NK-92 (cell line): Measurements from ENCODE around the gene SH3GL2.

Experiments
- DNase-seq: peaks from one replicate; lab custom pipeline; 2025; ENCODE audit not compliant: unreplicated experiment; lab: John Stamatoyannopoulos, UW

The SH3GL2 gene

GRCh38 chr9:17609312-17610005, 30.6 kb downstream of the SH3GL2 start:
- DNase-seq: no peak

GRCh38 chr9:17611342-17611741, 32.5 kb downstream of the SH3GL2 start:
- no peak for DNase-seq

- DNase-seq: no peak
Observed at GRCh38 chr9:17611917-17612316, 33.1 kb downstream of the SH3GL2 start.

GRCh38 chr9:17613758-17614157, 34.9 kb downstream of the SH3GL2 start:
- DNase-seq: no peak

GRCh38 chr9:17614250-17614649, 35.4 kb downstream of the SH3GL2 start:
- no peak for DNase-seq

GRCh38 chr9:17614903-17615302, 36.0 kb downstream of the SH3GL2 start:
- no peak for DNase-seq

- no peak for DNase-seq
Observed at GRCh38 chr9:17622141-17622540, 43.3 kb downstream of the SH3GL2 start.

- no peak for DNase-seq
Observed at GRCh38 chr9:17622749-17623148, 43.9 kb downstream of the SH3GL2 start.

GRCh38 chr9:17623965-17624364, 45.1 kb downstream of the SH3GL2 start:
- no peak for DNase-seq

GRCh38 chr9:17624571-17624970, 45.7 kb downstream of the SH3GL2 start:
- DNase-seq: no peak

GRCh38 chr9:17625644-17626388, 47.0 kb downstream of the SH3GL2 start:
- DNase-seq: no peak

- no peak for DNase-seq
Observed at GRCh38 chr9:17627641-17628040, 48.8 kb downstream of the SH3GL2 start.

- DNase-seq: no peak
Observed at GRCh38 chr9:17628624-17629023, 49.8 kb downstream of the SH3GL2 start.

GRCh38 chr9:17630531-17630949, 51.7 kb downstream of the SH3GL2 start:
- no peak for DNase-seq

- no peak for DNase-seq
Observed at GRCh38 chr9:17631396-17631795, 52.5 kb downstream of the SH3GL2 start.

GRCh38 chr9:17632994-17633393, 54.1 kb downstream of the SH3GL2 start:
- DNase-seq: no peak

- no peak for DNase-seq
Observed at GRCh38 chr9:17635115-17635890, 56.4 kb downstream of the SH3GL2 start.

- DNase-seq: no peak
Observed at GRCh38 chr9:17636349-17636748, 57.5 kb downstream of the SH3GL2 start.

GRCh38 chr9:17636821-17637220, 58.0 kb downstream of the SH3GL2 start:
- DNase-seq: no peak

- DNase-seq: no peak
Observed at GRCh38 chr9:17637229-17637628, 58.4 kb downstream of the SH3GL2 start.

- DNase-seq: no peak
Observed at GRCh38 chr9:17648516-17648915, 69.7 kb downstream of the SH3GL2 start.

GRCh38 chr9:17651725-17652124, 72.9 kb downstream of the SH3GL2 start:
- no peak for DNase-seq
